Left renal pelvis (tissue), 4 donors: Measurements from ENCODE around the gene ZNF521. TPM values are rescaled to one million over a fixed set of nuclear protein-coding genes. Genes with fewer than 3 reads are reported as not detected.

Experiments
- DNase-seq, 4 donors: peaks; one replicate each; pipeline ENCODE4 v3.0.0-alpha.2; 2013; ENCODE audit warnings: low read depth in 4 of 4, low spot score in 3 of 4
- polyA plus RNA-seq, 4 donors: library from polyadenylated mRNA; unstranded; fragments of 120-200 nt; gene quantifications; one replicate each; pipeline ENCODE4 v1.2.1, GENCODE V29; 2013; ENCODE audit not compliant: insufficient read length in 4 of 4

ZNF521 gene
- polyA plus RNA-seq, 4 donors, result 36.7 to 53.9 (median 44.9) TPM

DNA sequence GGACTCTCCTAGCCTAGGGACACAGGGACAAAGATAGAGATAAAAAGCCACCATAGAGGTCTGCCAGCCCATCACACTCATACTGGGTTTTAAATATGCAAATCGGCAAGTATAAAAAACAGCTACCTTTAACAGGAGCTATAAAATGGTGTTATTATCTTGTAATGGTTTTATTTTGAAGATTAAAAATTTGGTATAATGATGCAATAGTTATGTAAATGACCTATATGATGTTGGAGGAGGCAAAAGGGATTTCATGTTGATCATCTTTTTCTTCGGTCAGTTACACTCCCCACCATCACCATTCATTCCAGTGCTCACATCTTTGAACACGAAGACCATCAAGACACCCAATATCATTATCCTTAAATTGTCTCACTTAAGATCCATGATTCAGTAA lies 11.2 kb downstream of the ZNF521 start:
- DNase-seq, result no peak

DNA sequence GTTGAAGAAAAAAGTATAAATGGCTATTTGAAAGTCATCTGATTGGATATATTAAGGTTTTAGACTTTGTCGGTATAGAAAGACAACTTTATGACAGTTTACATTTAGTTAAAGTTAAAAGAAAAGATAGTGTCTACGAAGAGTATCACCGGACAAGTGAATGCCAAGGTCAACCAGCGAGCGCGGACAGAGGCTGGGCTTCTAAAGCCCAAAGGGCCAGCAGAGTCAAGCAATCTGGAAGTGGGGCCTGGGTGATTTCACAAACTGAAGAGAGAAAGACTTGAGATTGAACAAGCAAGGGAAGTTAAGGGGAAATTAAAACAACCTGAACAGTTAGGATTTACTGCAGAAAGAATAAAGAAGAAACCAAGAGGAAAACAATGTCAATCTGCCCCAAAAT lies 16.3 kb downstream of the ZNF521 start:
- no peak for DNase-seq

DNA sequence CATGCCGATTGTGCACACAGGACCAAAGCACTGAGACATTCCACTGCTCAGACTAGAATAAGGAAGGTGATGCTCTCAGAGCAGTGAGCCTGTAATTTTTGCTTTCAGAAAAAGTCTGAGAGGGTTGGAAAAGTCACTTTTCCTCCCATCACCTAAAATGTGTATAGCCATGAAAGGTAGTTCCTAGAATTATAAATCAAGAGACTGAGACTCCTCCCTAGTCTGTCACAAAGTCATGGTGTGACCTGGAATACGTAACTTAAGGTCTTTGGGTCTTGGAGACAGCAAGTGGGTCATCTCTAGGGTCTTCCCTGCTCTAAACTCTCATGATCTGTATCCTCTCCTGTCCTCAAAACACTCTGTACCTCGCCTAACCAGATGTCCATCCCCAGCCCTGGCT lies 16.9 kb downstream of the ZNF521 start:
- no peak for DNase-seq

DNA sequence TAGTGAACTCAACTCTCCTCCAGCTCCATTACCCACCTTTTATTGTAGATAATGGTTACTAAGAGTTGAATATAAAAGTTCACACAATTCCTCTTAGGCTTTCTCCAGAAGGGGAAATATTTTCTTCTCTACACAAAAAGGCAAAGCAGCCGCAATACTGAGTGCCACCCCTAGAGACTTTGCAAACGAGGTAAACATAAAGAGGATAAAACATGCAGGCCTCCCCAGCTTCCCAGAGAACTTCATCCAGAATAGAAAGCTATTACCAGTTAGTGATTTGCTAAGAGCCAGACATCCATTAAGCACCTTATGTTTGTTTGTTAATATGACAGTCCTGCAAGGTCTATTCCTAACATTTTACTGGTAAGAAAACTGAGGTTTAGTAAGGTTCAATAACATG lies 17.4 kb downstream of the ZNF521 start:
- DNase-seq, result no peak

DNA sequence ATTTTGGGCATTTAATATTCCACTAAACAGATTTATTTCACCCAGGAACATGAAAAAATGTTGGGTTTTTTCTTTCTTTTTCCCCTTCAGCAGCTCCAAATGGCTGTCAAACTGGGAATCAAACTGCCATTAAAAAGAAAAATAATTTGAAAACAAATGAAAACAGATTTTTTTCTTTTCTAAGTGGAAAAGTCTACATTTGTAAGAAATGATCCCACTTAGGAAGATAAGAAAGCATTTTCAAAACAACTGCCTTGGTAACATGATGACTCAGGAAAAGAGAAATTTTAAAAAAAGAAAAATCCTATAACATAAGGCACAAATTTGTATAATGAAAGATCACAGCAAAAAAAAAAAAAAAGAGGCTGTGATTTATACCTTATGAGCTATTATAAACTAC lies 20.0 kb downstream of the ZNF521 start:
- no peak for DNase-seq

DNA sequence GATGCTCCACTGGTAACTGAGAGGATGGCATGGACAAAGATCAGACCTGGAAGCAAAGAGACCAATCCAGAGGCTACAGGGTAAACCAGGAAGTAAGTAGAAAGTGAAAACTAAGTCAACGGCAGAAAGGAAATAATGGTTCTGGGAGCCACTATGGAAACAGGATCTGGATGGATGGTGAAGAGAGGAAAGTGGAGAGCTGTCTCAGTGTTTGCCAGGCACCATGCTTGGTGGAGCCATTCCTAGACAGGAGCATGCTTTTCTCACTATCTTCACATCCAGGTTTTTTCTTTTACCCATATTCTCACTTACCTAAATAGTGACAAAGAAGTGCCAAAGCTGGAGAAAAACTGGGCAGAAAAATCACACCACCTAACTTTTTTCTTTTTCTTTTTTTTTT lies 22.2 kb downstream of the ZNF521 start:
- DNase-seq, result no peak

DNA sequence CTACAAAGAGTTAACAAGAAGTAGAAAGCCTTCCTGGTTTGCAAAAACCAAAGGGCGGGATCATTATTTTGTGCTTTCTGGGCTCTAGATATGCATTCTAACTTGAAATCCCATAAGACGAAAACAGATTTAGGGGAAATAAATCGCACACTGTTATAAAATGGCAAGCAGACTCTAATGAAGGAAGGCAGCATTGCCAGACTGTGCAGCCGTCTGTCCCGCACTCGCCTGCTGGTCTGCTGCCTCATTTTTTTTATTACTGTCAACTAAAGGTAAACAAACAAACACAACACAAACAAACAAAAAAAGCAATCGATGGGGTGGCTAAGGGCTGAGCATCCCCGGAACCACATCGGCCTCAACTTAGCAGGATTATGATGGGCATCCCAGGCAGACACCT lies 24.4 kb downstream of the ZNF521 start:
- DNase-seq, result no peak

DNA sequence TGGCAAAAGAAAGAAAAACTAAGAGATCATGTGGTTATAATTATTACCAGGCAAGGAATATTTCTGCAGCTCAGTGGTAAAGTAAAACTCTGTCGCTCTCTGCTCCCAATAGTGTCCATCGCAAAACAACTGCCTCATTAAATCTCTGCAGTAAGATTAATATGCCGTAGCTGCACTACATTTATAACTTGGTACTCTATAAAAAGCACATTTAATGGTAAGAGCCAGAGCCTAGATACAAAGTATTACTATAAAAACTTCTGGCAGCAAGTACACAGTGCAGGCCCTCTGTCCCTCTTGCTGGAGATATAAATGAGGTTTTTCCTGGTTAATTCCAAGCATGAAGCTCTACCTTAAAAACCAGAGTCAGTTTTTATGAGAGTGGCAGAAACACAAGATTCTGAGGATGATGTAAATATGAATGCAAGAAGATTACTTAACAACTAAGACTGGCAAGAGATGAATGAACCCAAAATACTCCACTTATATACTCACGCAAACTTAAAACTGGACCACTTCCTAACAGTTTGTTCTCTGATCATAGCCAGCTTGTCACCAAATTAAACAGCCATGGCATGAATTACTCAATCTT lies 25.5 kb downstream of the ZNF521 start:
- DNase-seq, result no peak

DNA sequence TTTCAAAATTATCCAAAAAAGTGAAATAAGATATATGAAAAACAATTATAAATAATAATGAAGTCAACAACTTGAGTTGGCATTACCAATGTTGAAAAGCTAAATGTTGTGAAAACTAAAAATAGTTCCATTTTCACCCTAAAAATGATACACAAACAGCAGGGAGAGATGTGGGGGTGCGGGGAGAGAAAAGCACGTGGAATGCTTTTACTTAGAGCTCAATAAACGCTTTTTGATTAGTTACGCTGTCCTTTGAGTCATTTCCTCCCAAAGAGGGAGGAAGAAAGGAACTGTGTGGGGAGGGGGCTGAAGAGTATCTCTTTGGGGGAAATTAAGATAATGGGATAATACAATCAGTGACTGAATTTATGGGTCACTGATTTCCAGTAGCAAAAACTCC lies 29.2 kb downstream of the ZNF521 start:
- DNase-seq, result no peak

DNA sequence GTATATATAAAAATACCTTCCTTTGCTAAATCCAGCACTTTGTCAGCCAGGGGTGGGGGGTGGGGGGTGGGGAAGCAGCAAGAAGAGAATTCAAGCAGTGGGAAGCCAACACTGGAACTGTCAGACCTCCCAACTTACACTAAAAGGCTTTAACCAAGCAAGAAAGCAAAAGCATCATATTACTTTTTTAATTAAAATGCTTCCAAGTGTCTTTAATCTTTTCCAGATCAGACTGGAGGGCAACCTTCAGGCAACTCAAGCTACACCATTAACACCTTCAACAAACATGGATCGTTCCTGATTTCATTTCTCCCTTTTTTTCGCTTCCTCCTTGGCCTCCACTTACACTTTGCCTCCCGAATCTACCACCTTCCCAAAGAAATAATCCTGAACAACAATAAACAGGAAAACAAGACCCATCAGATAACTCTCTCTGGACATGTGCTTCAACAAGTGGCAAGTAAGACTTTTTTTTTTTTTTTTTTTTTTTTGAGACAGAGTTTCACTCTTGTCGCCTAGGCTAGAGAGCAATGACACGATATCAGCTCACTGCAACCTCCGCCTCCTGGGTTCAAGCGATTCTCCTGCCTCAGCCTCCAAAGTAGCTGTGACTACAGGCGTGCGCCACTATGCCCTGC lies 35.5 kb downstream of the ZNF521 start:
- DNase-seq, result peak in 2 of 4 donors; percentile 16 to 45

DNA sequence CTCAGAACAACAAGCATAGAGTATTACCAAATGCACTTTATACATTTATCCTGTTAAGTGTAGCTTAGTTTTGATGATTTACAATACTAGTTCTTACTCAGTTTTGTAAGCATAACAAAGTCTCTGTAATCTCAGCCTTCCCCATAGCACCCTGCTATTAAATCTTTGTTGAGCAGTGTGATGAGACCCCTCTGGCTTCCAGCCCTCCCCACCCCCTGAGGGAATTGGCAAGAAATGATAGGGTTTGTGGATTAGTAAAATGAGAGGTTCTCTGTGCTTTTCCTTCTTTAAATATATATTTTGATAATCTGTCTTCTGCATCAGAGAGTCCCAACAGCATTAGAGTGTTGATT lies 37.2 kb downstream of the ZNF521 start:
- no peak for DNase-seq

DNA sequence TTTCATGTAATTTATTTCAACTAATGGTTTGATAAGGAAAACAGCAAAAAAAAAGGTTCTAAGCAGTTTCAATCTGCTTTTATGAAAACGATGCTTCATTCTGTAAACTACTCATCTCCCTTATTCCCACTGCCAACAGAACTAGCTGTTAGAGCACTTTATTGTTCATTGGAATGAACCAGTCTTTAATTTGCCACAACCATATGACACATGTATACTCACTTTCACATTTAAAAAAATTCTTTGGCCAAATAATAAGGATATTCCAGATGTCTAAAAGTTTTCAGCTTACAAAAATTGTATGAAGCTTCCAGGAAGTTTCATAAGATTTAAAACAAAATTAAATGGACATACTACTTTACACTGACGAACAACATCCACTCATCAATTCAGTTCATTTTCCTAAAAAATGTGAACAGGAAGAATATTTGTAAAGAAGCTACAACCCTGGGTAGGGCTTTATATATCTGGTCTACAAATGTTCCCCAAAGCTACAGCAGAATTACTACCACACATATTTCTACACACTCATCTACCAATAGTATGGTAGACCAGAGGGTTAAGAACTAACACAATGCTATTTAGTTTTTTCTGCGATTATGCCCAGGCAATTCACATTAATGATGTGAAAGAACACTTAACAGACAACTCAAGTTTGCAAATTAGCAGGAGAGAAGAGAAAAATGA lies 37.7 kb downstream of the ZNF521 start:
- DNase-seq, result no peak

DNA sequence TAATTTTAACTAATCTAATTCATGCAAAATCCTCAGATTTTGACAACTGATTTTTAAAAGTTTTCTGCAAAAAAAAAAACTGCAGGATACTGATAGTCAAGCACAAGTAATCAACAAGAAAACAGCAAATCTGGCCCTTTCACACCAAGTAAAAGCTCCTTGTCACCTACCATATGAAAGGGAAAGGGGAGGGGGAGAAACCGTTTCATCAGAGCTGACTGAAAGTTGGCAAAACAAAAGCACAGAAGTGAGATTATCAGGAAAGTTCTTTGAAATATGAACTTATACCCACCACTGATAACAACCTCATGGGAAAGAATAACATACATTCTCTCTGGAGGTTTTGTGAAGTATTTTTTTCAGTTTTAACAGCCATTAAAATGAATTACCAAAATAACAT lies 38.7 kb downstream of the ZNF521 start:
- no peak for DNase-seq

DNA sequence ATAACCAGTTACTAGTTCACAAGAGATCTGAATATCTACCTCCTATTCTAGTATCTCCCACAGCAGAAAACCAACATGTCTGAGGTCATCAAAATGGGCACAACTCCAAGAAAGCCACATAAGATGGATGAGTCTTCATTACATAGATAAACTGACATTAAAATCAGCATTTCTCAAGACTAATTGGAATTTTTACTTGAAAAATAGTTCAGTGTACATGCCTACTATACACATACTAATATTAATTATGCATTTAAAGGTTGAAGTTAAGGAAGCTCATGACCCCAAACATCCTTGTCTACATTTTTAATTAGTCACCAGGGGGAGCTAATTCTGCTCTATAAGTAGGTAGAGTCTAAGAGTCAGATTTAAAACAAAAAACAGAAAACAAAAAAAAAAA lies 41.9 kb downstream of the ZNF521 start:
- DNase-seq, result no peak

DNA sequence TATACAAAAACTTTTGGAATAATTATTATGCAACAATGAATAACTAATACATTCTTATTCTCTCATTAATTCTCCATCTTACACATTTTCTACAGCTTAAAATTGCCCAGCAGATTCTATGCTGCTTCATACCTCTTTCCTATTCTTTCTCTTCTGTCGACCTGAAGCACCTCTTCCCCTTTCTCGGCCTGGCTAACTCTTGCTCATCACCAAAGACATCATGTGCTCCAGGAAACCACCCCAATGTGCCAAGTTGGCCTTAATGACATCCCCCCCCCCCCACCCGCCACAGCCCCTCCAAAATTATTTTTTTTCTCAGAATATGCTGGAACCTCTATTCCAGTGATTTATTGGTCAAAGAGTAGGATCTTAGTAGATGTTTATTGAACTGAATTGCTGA lies 43.6 kb downstream of the ZNF521 start:
- no peak for DNase-seq

DNA sequence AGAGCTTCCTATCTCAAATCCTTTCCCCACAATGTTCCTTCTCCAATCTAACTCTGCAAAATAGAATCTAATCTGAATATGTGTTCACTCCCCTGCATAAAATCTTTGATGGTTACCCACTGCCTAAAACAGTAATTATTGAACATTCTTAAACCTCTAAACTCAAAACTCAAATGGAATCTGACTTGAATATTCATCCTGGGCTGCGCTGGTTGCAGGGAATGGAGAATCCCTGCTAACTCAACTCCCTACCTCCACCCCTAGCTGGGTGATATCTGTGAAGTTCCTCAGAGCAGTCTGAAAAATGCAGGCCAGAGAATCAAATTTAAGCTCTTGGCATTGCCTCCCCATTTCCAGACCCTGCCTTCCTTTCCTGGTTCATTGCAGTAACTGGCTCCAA lies 44.8 kb downstream of the ZNF521 start:
- no peak for DNase-seq

DNA sequence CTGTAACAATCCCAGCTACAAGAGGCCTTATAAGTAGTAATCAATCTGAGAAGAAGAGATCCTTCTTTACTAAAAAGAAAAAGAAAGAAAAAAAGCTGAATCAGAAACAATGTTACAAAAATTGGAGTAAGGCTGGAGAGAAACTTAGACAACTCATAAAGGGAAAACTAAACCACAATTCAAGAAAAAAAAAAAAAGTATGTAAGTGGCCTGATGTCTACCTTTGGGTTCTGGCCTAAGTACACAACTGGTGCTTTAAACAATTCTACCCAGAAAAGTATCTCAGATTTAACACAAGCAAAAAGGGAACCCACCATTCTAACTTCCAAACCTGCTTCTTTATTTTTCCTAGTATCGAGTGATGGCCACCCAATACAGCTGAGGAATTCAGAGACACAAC lies 45.3 kb downstream of the ZNF521 start:
- no peak for DNase-seq

DNA sequence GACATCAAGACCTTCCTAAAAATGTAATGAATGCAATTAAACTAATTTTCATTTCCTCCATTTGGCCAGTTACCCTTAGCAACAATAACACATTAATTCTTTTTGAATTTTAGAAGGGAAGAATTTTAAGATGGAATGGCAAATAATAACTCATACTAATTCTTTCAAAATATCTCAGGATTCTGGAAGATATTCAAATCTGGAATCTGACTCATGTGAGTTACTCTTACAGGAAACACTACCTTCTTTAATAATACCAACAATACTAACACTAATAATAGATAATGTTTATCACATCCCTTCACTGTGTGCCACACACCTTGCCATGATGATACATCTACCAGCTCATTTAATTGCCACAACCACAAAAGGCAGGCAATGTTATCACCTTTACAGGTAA lies 46.4 kb downstream of the ZNF521 start:
- DNase-seq, result no peak

DNA sequence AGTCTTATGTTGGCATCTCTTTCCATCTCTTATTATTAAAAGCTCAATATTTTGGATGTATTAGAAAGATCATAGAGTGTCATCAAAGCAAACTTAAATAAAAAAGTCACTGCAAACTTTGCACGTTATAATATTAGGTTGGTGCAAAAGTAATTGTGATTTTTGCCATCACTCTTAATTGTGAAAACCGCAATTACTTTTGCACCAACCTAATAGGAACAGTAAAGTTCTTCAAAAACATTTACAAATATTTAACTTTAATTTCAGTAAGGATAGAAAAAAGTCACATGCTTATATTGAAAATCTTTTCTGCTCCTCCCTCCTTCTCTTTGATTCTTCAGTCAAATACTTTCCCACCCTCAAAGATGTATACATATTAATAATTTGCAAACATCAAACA lies 51.5 kb downstream of the ZNF521 start:
- no peak for DNase-seq

DNA sequence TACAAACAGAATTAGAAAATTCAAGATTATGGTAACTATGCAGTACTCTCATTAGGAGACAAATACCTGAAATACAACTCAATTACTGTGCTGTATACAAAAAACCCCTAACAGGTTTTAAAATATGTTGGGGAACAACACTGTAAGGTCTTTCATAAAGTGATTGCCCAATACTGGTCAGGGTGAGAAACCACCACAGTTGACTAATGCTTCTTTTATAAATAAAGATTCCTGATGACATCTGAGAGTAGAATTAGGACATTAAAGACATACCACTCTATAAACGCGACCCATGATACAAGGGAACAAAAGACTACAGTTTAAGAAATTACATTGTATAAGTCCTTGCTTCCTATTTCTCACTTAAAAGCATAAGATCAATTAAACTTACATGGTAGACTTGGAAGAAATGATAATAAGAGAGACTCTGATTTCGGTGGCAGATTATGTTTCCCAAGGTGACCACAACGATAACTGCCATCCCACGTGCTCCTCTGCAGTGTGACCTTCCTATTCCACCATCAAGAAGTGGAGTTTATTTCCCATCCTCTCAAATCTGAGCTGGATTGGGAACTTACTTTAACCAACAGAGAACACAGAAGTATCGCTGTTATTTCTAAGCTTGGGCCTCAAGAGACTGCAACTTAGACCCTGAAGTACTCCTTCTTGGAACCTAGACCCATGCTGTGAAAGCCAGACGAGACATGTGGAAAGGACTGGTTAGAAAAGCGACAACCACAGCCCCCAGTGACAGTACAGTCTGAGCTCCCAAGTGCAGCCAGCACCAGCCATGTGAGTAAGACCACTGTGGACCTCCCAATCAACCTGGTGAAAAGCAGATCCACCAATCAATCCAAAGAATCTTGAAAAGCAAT lies 52.3 kb downstream of the ZNF521 start:
- DNase-seq, result no peak

DNA sequence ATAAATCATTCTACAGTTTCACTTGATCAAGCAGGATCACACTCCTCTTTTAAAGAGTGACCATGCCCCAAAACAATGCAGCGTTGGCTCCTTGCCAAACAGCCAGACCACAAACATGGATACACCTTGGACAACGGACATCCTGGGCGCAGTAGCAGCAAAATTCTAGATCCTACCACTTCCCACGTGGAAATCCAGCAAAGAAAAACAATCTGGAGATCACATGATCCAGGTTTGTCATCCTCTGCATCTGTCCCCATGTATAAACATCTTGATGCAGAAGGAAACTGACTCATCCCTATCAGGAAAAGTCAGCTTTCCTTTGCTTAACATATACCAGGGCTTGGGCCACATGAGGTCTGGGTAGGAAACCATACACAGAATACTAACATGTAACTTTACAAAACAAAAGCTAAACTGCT lies 53.1 kb downstream of the ZNF521 start:
- DNase-seq, result no peak
